Uterus (tissue), 2 donors: ENCODE measurements around the gene GAD2.

Experiments
- POLR2A ChIP-seq, 2 donors: fragments of 450-650 bp; IDR thresholded peaks; one replicate each; pipeline ENCODE4 v1.6.1; 2016; ENCODE audit warnings: antibody characterized with exemption in 2 of 2, mild to moderate bottlenecking in 1 of 2, moderate library complexity in 1 of 2
- TF ChIP-seq, protein P1 (sequence below), 4 experiments: fragments of 200-600 bp in 2 of 4; fragments of 450-650 bp in 2 of 4; sonication (generic) in 2 of 4; IDR thresholded peaks; one replicate each; pipeline ENCODE4 v1.5.1; 2016 to 2019; ENCODE audit warnings: antibody characterized with exemption in 4 of 4, mild to moderate bottlenecking in 2 of 4, moderate library complexity in 1 of 4

- TF ChIP-seq, protein P1, sequence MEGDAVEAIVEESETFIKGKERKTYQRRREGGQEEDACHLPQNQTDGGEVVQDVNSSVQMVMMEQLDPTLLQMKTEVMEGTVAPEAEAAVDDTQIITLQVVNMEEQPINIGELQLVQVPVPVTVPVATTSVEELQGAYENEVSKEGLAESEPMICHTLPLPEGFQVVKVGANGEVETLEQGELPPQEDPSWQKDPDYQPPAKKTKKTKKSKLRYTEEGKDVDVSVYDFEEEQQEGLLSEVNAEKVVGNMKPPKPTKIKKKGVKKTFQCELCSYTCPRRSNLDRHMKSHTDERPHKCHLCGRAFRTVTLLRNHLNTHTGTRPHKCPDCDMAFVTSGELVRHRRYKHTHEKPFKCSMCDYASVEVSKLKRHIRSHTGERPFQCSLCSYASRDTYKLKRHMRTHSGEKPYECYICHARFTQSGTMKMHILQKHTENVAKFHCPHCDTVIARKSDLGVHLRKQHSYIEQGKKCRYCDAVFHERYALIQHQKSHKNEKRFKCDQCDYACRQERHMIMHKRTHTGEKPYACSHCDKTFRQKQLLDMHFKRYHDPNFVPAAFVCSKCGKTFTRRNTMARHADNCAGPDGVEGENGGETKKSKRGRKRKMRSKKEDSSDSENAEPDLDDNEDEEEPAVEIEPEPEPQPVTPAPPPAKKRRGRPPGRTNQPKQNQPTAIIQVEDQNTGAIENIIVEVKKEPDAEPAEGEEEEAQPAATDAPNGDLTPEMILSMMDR (IDR thresholded peaks at IDR 0.05): no peak
- no peak for TF ChIP-seq POLR2A (IDR thresholded peaks at IDR 0.05)
These were observed 120.4 kb downstream of the GAD2 start for GRCh38 chr10:26336979-26337378.
